Fibroblast of upper back skin (primary cell): ENCODE measurements around the gene CENPX.
A peak's percentile ranks its signal among the peaks of the same experiment; 100 is the strongest.

ENCODE experiments used
- DNase-seq: peaks from one replicate; pipeline ENCODE4 v3.0.0-alpha.2; 2013

The CENPX gene

GRCh38 chr17:82021900-82022309, 773 bp downstream of the CENPX start:
- no peak for DNase-seq

DNA sequence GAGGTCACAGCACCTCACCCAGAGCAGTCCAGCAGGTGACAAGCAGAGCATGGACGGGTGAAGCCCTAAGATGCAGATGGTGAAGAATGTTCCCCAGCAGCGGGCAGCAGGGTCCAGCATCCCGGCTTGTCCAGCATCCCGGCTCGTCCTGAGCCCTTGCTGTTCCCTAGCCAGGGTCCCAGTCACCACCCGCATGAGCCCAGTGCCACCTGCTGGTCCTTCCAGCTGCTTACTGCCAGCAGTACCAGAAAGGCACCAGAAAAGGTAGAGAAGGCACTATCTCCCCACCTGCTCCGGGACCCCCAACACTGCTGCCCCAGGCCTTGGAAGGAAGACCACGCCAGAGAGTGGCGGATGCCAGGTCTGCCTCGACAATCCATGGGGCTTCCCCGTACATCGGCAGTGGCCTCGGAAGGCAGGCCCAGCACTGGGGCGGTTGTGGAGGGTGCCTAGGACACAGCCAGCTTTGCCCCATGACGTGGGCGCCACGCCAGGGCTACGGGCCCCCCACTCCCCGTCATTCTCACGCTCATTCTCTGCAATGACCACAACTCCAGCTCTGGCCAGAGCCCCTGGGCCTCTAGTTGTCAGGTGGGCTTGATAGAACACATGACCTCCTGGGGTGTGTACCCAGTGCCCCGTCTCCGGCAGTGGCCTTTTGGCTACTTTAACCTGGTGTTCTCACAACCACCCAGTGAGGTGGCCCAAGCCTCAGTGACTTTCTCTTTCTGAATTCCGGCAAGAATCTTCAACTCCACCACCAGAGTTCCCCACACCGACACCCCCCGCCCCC, 1.4 kb downstream of the CENPX start:
- peak; percentile 64 for DNase-seq

- DNase-seq = no peak
Observed at GRCh38 chr17:82020572-82021106, 2.0 kb downstream of the CENPX start.

DNA sequence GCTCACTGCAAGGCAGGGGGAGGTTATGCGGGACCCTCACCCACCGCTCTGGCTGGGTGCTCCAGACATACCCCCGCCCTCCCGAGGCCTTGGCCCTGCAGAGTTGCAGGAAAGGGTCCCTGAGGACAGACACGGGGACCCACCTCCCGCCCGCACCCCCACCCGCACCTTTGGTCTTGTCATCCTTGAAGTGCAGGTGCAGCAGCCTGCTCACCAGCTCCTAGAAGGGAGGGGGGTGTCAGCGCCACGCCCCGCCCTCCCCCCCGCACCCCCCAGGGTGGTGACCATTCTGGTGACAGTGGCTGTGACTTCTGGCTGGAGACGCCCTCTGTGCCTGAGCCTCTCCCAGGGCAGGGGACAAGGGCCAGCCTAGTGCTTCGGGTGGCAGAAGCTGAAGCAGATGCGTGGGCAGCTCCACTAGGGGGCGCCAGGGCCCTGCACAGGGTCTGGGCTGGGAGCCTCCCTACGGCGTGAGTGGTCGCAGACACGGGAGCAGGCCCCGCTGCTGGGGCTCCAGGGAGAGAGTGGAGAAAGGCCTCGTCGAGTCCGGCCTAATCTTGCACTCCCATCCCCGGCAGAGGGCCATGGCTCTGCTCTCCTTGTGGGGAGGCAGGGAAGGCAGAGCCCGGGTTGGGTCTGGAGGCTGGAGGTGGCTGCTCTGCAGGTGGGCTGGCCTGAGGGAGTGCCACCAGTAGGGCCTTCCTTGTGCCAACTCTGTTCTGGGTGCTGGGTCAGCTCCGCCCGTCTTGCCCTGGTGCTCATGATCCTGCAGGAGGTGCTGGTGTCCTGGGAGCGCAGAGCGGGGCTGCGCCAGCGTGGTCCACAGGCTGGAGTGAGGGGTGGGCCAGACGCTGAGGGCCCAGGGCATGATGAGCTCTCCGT, 2.7 kb downstream of the CENPX start:
- peak; percentile 30 for DNase-seq

GRCh38 chr17:82018989-82019689, 3.5 kb downstream of the CENPX start:
- no peak for DNase-seq

DNA sequence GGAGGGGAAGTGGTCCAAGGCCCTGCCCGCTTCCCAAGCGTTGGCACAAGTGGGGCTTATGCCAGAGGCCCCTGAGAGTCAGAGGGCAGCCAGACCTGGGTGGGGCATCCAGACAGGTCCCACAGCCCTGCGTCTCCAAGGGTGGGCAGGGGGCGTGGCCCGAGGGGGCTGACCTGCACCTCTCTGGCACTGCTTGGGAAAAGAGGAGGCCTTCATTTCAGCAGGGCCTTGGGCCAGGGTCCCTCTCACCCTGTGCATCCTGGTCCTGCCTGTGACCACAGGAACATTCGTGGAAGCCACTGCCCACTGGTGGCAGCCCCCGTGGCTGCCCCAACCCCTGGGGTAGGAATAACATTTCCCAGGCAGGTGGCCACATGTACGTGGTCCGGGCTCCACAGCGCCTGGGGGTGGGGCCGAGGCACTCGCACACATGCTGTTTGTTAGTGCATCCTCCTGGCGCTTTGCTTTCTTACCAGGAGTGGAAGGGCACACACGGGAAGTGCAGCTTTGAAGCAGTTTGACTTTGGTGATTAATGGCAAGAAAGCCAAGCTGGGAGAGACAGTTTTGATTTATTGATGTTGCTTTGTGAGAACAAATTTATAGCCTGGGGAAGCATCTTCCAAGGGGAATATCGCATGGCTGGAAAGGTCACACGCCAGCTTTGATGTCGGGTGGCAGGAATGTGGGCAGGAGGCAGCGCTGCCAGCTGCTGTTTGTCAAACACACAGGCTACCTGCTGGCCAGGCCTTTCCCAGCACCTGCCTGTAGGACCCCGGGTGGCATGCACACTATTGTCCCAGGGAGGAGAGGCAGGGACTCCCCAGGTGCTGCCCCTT, 4.3 kb downstream of the CENPX start:
- DNase-seq = no peak

DNA sequence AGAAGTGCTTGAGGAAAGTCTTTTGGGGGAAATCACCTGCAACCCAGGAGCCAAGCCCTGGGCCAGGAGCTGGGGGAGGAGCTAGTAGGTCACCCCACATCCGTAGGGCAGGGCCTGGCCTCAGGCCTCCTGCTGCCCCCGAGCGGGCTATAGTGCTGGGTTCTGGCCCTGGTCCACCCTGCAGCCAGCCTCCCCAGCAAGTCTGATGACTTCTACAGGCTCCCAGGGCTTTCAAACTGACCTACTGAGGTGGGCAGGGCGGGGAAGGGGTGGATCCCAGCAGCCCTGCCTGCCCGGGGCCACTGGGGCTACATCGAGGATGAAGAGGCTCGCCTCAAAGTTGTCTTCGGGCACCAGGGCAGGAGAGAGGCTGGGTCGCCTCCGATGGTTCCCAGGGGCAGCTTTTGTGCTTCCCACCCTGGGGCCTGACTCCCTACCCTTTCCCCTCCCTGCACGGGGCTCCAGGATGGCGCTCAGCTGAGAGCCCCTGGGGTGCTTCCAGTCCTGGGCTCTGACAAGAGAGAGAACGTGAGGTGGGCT, 5.0 kb downstream of the CENPX start:
- DNase-seq = no peak

DNA sequence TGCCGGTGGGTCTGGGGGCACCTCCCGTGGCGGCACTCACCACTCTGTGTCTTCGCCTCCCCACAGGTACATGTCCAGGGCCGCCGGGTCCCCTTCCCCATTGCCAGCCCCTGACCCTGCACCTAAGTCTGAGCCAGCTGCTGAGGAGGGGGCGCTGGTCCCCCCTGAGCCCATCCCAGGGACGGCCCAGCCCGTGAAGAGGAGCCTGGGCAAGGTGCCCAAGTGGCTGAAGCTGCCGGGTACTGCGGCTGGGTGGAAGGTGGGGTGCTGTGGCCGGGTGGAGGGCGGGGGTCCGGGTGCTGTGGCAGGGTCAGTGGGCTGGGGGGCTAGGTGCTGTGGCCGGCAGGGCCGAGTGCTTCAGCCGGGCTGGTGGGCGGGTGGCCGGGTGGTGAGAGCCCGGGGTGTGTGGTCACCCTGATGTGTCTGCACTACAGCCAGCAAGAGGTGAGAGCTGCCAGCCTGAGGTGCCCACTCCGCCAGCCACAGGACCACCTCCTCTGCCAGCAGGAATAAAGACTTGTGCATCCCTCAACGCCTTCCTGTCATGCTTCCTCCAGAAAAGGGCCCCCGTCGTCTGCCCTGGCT, 5.7 kb downstream of the CENPX start:
- DNase-seq = no peak

DNA sequence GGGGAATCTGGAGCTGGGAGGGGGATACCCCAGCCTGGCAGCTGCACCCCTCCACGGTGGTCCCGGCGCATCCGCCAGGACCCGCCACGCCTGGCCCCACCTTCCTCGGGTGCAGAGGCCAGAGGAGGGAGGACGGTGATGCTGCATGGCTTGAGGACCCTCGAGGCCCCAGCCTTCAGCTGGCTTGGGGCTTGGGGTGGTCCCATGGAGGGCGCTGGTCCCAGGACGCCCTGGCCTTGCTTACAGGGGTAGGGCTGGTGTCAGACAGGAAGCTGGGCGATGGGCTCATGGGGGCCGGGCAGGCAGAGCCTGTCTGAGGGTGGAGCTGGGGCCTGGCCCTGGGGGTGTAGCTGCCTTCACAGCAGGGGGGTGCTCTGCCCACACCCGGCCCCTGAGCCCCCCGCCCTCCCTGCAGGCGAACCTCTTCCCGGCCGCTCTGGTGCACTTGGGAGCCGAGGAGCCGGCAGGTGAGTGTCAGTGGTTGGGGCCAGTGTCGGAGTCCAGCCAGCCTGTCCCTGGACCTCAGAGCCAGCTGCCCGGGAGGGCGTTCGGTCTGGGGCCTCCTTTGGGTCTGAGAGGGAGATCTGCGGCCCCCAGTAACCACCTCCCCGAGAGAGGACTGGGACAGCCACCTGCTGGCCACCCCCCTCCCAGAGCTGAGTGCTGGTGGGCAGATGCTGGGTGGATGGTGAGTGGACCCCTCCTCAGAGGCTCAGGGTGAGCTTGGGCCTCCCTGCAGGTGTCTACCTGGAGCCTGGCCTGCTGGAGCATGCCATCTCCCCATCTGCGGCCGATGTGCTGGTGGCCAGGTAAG, 6.4 kb downstream of the CENPX start:
- no peak for DNase-seq

GRCh38 chr17:82015311-82015971, 7.2 kb downstream of the CENPX start:
- no peak for DNase-seq

- DNase-seq = no peak
Observed at GRCh38 chr17:82014971-82015310, 7.7 kb downstream of the CENPX start.

DNA sequence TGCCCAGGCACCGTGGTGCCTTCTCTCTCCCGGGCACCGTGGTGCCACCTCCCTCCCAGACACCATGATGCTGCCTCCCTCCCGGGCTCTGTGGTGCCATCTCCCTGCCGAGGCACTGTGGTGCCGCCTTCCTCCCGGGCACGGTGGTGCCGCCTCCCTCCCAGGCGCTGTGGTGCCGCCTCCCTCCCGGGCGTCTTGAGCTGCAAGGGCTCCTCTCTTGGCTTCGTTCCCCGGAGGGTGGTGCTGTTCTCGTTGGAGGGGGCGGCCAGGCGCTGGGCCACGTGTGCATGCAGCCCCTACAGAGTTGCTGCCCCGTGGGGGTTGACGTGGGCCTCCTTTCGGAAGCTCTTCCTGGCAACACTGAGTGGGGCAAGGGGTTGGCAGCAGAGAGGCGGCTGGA, 8.2 kb downstream of the CENPX start:
- no peak for DNase-seq

DNA sequence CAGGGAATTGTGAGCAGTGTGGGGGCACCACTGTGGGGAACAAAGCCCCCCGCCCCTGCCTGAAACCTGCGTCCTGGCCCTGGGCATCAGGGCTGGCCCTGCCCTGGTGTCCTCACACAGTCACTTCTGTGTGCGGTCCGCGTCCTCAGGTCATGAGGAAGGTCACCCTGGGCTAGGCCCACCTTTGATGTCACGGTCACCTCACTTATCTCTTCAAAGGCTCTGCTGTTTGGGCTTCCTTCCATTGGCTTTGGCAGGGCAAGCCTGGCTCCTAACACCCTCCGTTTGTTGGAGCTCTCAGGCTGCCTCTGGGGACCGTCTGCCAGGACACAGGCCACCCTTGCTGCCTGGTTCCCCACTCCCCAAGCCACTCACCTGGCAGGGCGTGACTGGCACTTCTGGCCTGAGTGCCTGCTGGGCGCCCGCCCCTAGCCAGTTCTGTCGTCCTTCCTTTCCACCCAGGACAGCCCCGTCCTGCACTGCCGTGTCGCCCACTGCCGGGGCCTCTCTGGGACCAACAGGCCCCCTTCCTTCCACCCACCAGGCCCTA, 8.8 kb downstream of the CENPX start:
- DNase-seq = no peak

GRCh38 chr17:82013341-82013740, 9.3 kb downstream of the CENPX start:
- no peak for DNase-seq

DNA sequence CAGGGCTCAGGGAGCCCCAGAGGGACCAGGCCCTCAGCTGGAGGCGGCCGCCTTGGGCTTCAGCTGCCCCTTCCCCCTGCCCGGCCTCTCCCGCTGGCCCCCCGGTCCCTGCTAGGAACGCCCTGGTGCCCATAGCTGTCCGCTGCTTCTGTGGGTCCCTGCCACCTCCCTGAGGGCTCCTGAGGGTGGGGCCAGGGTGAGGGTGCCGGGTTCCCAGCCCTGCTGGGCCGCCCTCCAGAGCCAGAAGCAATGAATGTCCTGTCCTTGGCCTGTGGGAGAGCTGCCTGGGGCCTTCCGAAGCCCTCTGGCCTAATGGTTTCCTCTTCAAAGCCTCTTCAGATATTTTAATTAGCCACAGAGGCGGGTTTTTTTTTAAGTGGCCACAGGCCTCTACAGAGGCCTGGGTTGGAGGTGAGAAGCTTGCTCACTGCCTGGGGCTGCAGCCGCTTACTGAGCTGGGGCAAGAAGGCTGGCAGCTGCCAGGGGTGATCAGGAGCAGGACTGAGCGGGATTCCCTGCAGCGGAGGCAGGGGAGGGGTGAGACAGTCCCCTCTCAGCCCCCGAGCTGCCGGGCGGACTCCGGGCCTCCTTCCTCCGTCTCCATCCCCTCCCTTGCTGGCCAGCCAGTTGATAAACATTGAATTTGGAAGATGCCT, 9.9 kb downstream of the CENPX start:
- no peak for DNase-seq

GRCh38 chr17:82012261-82012639, 10.4 kb downstream of the CENPX start:
- DNase-seq = no peak

GRCh38 chr17:82011617-82012187, 11.0 kb downstream of the CENPX start:
- no peak for DNase-seq

DNA sequence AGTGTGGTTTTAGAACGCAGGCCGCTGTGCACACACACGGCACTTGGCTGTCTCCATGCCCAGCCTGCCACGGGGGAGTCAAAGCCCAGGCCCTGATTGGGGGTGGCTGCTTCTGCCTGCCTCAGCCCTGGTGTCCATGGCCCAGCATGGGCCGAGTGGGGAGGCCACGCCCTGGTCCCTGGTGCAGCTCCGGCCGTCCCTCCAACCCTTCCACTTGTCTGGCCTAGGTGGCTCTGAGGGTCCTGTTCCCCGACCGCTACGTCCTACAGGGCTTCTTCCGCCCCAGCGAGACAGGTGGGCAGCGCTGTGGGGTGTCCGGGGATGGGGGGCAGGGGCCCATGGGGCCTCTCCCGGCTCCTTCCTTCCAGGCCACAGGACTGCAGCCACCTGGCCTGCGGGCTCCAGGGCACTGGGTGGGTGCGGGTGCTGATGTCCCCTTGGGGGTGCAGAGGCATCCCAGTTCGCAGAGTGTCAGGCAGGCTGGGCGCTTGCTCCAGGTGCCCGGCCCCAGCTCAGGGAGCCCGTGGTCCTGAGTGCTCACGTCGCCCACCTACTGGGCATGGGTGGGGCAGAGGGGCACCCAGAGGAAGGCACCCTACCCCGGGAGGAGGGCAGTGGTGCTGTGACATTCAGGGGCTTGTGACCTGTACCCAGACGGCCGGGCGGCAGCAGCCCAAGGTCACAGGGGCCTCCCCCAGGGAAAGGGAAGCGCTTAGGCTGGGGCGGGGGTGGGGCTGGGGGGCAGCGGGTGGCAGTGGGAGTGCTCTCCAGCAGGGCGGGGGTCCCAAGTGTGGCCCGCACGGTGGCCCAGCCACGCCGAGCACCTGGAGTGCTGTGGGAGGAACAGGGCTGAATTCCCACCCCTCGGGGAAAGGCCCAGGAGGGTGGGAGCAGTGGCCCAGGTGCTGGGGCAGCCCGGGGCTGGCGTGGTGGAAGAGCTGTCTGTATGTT, 11.8 kb downstream of the CENPX start:
- DNase-seq = no peak
